K562 (cell line): Measurements from ENCODE around the gene MMEL1. TPM values are rescaled to one million over a fixed set of nuclear protein-coding genes. Genes with fewer than 3 reads are reported as not detected.

Experiments
- ARHGAP35 ChIP-seq: fragments of 450-650 bp; IDR thresholded peaks from 2 replicates; pipeline ENCODE4 v1.6.1; 2018; ENCODE audit not compliant: partially characterized antibody
- BRCA1 ChIP-seq, 2 experiments: fragments of 450-650 bp in 1 of 2; sonication (generic) in 1 of 2; formaldehyde crosslinking in 1 of 2; IDR thresholded peaks; 2 replicates each; pipeline versions ENCODE4 v1.5.0 to v1.6.1; 2017 to 2020; ENCODE audit warnings: mild to moderate bottlenecking in 1 of 2, missing genetic modification reagents in 1 of 2
- CBX2 ChIP-seq: fragments of 200-600 bp; sonication (generic); IDR thresholded peaks from one replicate; pipeline ENCODE4 v1.6.1; 2012; ENCODE audit warnings: mild to moderate bottlenecking, low read length, inconsistent platforms; ENCODE audit not compliant: insufficient read depth, poor library complexity, severe bottlenecking
- GABPB2 ChIP-seq: fragments of 250-450 bp; sonication (Bioruptor Pico); conservative IDR thresholded peaks from 2 replicates; pipeline ENCODE4 v1.5.1; 2021; ENCODE audit warnings: mild to moderate bottlenecking
- IRF9 ChIP-seq: fragments of 450-650 bp; IDR thresholded peaks from 2 replicates; pipeline ENCODE4 v1.6.1; 2016; ENCODE audit warnings: missing biosample characterization, missing genetic modification characterization
- MCM7 ChIP-seq, 2 experiments: fragments of 450-650 bp; IDR thresholded peaks; 2 replicates each; pipeline ENCODE4 v1.6.1; 2016 to 2018
- NCOA1 ChIP-seq: fragments of 450-650 bp; IDR thresholded peaks from 2 replicates; pipeline ENCODE4 v1.6.1; 2016; ENCODE audit warnings: low read depth
- NFIC ChIP-seq: fragments of 450-650 bp; IDR thresholded peaks from 2 replicates; pipeline ENCODE4 v1.6.1; 2017; ENCODE audit warnings: mild to moderate bottlenecking, inconsistent platforms
- NFRKB ChIP-seq: fragments of 450-650 bp; IDR thresholded peaks from 2 replicates; pipeline ENCODE4 v1.6.1; 2016; ENCODE audit warnings: low read depth
- NFXL1 ChIP-seq: fragments of 450-650 bp; formaldehyde crosslinking; IDR thresholded peaks from 2 replicates; pipeline ENCODE4 v1.4.0; 2021; ENCODE audit warnings: mild to moderate bottlenecking
- NR2F6 ChIP-seq: fragments of 450-650 bp; formaldehyde crosslinking; IDR thresholded peaks from 2 replicates; pipeline ENCODE4 v1.4.0; 2020; ENCODE audit warnings: mild to moderate bottlenecking
- PRMT5 ChIP-seq: sonication (generic); formaldehyde crosslinking; IDR thresholded peaks from 2 replicates; pipeline ENCODE4 v1.5.0; 2020; ENCODE audit warnings: missing genetic modification reagents
- SMAD2 ChIP-seq: fragments of 150-350 bp; IDR thresholded peaks from 2 replicates; pipeline ENCODE4 v1.6.1; 2014; ENCODE audit warnings: low read depth, mild to moderate bottlenecking, low read length
- SRF ChIP-seq, 2 experiments: fragments of 250-450, 450-650 bp in 1 of 2; sonication (Bioruptor Pico) in 1 of 2; sonication (generic) in 1 of 2; formaldehyde crosslinking; IDR thresholded peaks; 2 replicates each; pipeline versions ENCODE4 v1.5.0 to v1.5.1; 2020 to 2022; ENCODE audit warnings: mild to moderate bottlenecking in 1 of 2, missing genetic modification reagents in 1 of 2
- TAL1 ChIP-seq: fragments of 450-650 bp; IDR thresholded peaks from 2 replicates; pipeline ENCODE4 v1.6.1; 2016; ENCODE audit warnings: mild to moderate bottlenecking
- ZBTB7A ChIP-seq: IDR thresholded peaks from 2 replicates; pipeline ENCODE4 v1.6.1; 2011; ENCODE audit warnings: low read depth, mild to moderate bottlenecking, low read length, moderate library complexity, borderline replicate concordance; ENCODE audit not compliant: control insufficient read depth
- ZHX1 ChIP-seq: fragments of 150-350 bp; conservative IDR thresholded peaks from 2 replicates; pipeline ENCODE4 v1.6.1; 2014; ENCODE audit warnings: low read length
- ZNF224 ChIP-seq: sonication (generic); formaldehyde crosslinking; IDR thresholded peaks from 2 replicates; pipeline ENCODE4 v1.8.0; 2022; ENCODE audit warnings: mild to moderate bottlenecking, missing genetic modification reagents
- ZNF239 ChIP-seq: fragments of 250-450 bp; sonication (Bioruptor Pico); IDR thresholded peaks from 2 replicates; pipeline ENCODE4 v1.4.0; 2020; ENCODE audit warnings: mild to moderate bottlenecking
- ZNF253 ChIP-seq: fragments of 250-450 bp; sonication (Bioruptor Pico); conservative IDR thresholded peaks from 2 replicates; pipeline ENCODE4 v1.6.1; 2021; ENCODE audit warnings: mild to moderate bottlenecking
- ZNF354B ChIP-seq: fragments of 250-450 bp; sonication (Bioruptor Pico); IDR thresholded peaks from 2 replicates; pipeline ENCODE4 v1.4.0; 2020
- ZNF408 ChIP-seq: fragments of 250-450 bp; sonication (Bioruptor Pico); IDR thresholded peaks from 2 replicates; pipeline ENCODE4 v1.4.0; 2020; ENCODE audit warnings: low read depth, mild to moderate bottlenecking, moderate library complexity
- ZNF445 ChIP-seq: fragments of 250-450 bp; sonication (Bioruptor Pico); IDR thresholded peaks from 2 replicates; pipeline ENCODE4 v1.4.0; 2020; ENCODE audit warnings: low read depth, mild to moderate bottlenecking, moderate library complexity
- ZNF592 ChIP-seq: fragments of 450-650 bp; IDR thresholded peaks from 2 replicates; pipeline ENCODE4 v1.6.1; 2017; ENCODE audit warnings: antibody characterized with exemption, mild to moderate bottlenecking
- polyA plus RNA-seq, 8 experiments: library from polyadenylated mRNA; depleted of rRNA in 4 of 8; stranded (reverse) in 5 of 8; unstranded in 3 of 8; fragments of >200 nt; fragmentation: Nextera tagmentation in 2 of 8; fragmentation: Illumina TruSeq in 1 of 8; extraction: Ambion mirVana in 2 of 8; extraction: Trizol in 1 of 8; gene quantifications; 2 replicates each; pipeline versions ENCODE4 v1.2.1 to v1.2.3, GENCODE V29; 2011 to 2014; ENCODE audit warnings: inconsistent platforms in 1 of 8, missing spikeins in 1 of 8
- total RNA-seq, 7 experiments: library from RNA; depleted of rRNA in 6 of 7; stranded (reverse); fragments of >200 nt in 6 of 7; fragmentation: Illumina TruSeq in 2 of 7; extraction: Trizol in 2 of 7; gene quantifications; 2 replicates each; pipeline versions ENCODE4 v1.2.1 to v1.2.3, GENCODE V29; 2011 to 2021; ENCODE audit warnings: low replicate concordance in 1 of 7

MMEL1 gene
- total and polyA plus RNA-seq, 9 of the 15 experiments (the other 6 are each of a cell fraction or from before 2014, with no cell fraction given): not detected

- no peak for TF ChIP-seq ZNF408 (CRISPR knock-in tag)
- TF ChIP-seq IRF9 (tag): peak; percentile 58; the same call in 1 of the 2 replicates
- TF ChIP-seq NR2F6 (CRISPR knock-in tag): no peak
- no peak for TF ChIP-seq MCM7 (IDR thresholded peaks at IDR 0.05)
- no peak for TF ChIP-seq ZHX1
- TF ChIP-seq ZNF445 (CRISPR knock-in tag): no peak
- TF ChIP-seq ZNF253 (CRISPR knock-in tag): no peak
- TF ChIP-seq NFRKB: no peak
- TF ChIP-seq ARHGAP35: peak; percentile 16
- TF ChIP-seq CBX2: no peak
- TF ChIP-seq ZNF224 (CRISPR knock-in tag): no peak
- TF ChIP-seq PRMT5 (CRISPR knock-in tag): no peak
- peak; percentile 99 for TF ChIP-seq NFIC
- no peak for TF ChIP-seq TAL1
- peak; percentile 44; the same call in 1 of the 2 replicates for TF ChIP-seq NCOA1
- peak; percentile 94 for TF ChIP-seq ZNF592
- TF ChIP-seq ZNF239: no peak
- TF ChIP-seq BRCA1 (IDR thresholded peaks at IDR 0.05): no peak
- no peak for TF ChIP-seq BRCA1 (CRISPR knock-in tag; IDR thresholded peaks at IDR 0.05)
- no peak for TF ChIP-seq NFXL1
- TF ChIP-seq ZNF354B (CRISPR knock-in tag): no peak
- no peak for TF ChIP-seq ZBTB7A
- TF ChIP-seq GABPB2 (CRISPR knock-in tag): no peak
- TF ChIP-seq SRF (CRISPR knock-in tag; IDR thresholded peaks at IDR 0.05): no peak
- TF ChIP-seq SMAD2: no peak
Observed at GRCh38 chr1:2541619-2542245, 91.1 kb downstream of the MMEL1 start (continued).
